Psoas muscle (tissue), 8 donors: ENCODE measurements around the gene SPRYD4. TPM values are rescaled to one million over a fixed set of nuclear protein-coding genes. Genes with fewer than 3 reads are reported as not detected.

Experiments
- ATAC-seq, 4 donors: fragments of 200-7000 bp; cut with Tn5 transposase; one replicate each; pipeline ENCODE4 v1.9.1; 2020; ENCODE audit warnings: moderate library complexity in 3 of 4, mild to moderate bottlenecking in 2 of 4
- DNase-seq, 2 donors: peaks; one replicate each; pipeline ENCODE4 v3.0.0-alpha.2; 2020
- H3K27ac ChIP-seq: fragments of 200-600 bp; one replicate; pipeline ENCODE4 v1.8.0; 2022
- H3K27me3 ChIP-seq, 3 donors: fragments of 200-600 bp in 1 of 3; one replicate each; pipeline versions ENCODE4 v1.6.1 to v1.8.0; 2013 to 2022; ENCODE audit warnings: low read length in 2 of 3, mild to moderate bottlenecking in 2 of 3, moderate library complexity in 1 of 3; ENCODE audit not compliant: insufficient read depth in 3 of 3
- H3K36me3 ChIP-seq, 2 donors: fragments of 200-600 bp in 1 of 2; one replicate each; pipeline versions ENCODE4 v1.6.1 to v1.8.0; 2013 to 2022; ENCODE audit warnings: low read depth in 1 of 2, mild to moderate bottlenecking in 1 of 2, moderate library complexity in 1 of 2; ENCODE audit not compliant: insufficient read depth in 1 of 2
- H3K4me1 ChIP-seq: fragments of 200-600 bp; one replicate; pipeline ENCODE4 v1.8.0; 2022
- H3K4me3 ChIP-seq: fragments of 200-600 bp; one replicate; pipeline ENCODE4 v1.8.0; 2022; ENCODE audit warnings: mild to moderate bottlenecking
- H3K9me3 ChIP-seq: fragments of 200-600 bp; one replicate; pipeline ENCODE4 v1.8.0; 2022
- CTCF ChIP-seq: fragments of 200-600 bp; IDR thresholded peaks from one replicate; pipeline ENCODE4 v1.8.0; 2022; ENCODE audit warnings: antibody characterized with exemption
- WGBS, 3 donors: extraction: QIAGEN DNeasy Blood & Tissue Kit; methylation state at CpG; one replicate each; pipeline versions ENCODE4 v1.1.6 to v1.1.7; 2013; 5-methylcytosine and 5-hydroxymethylcytosine counted together
- intact Hi-C, 2 donors: fragments of 100-400 bp; cut with DNase I; formaldehyde crosslinking; loops; one replicate each; pipeline versions ENCODE4 v1.11.0 to v1.14.2; 2022
- polyA plus RNA-seq, 3 donors: library from polyadenylated mRNA; stranded (reverse); fragments of 200-250 nt; gene quantifications; one replicate each; pipeline ENCODE4 v1.2.3, GENCODE V29; 2013
- total RNA-seq, 4 donors: library from RNA; stranded (reverse); fragmentation: NEBNext Ultra II Directional in 2 of 4; extraction: Animal tissue kit (Norgen Biotek cat#: 25700) in 2 of 4; gene quantifications; one replicate each; pipeline versions ENCODE4 v1.2.1 to v1.2.4, GENCODE V29; 2021 to 2023
- donor health status: healthy with polysubstance abuse.
- donor health status: DM: no; HTN: no; CAD: no; lungs with moderate emphysema.
- donor health status: Bipolar disorder and iron deficiency.
- donor health status: healthy.
- donor health status: DM: yes; HTN: yes; CAD: no.
- donor health status: DM: no; HTN: no; CAD: no.
- donor health status: DM: no; HTN: no; CAD: no.
- donor health status: DM: yes; HTN: yes; CAD: no.

Gene SPRYD4
- total and polyA plus RNA-seq, 7 donors: 1.7 to 4.6 (median 3.5) TPM

- WGBS, 3 donors: 1 to 2% (median 1%) methylated on average over 15 of the region's 15 CpGs
- TF ChIP-seq CTCF: no peak
Measured at GRCh38 chr12:56521590-56522371, 53.4 kb downstream of the SPRYD4 start, which contains the start of gene RBMS2. RBMS2 (plus strand) TSS chr12:56521820; CDS start chr12:56522024, 204 bp downstream.

GRCh38 chr12:56522411-56523193, 54.2 kb downstream of the SPRYD4 start:
- Histone ChIP-seq H3K36me3 (no peaks in the 10 kb centered on the region), H3K4me1 (no peaks in the 10 kb centered on the region), H3K4me3 (peak overlapping the region; percentile 71), H3K27me3 (no peaks in the 10 kb centered on the region), H3K27ac (peak overlapping the region; percentile 77), H3K9me3 (no peaks in the 10 kb centered on the region)
- TF ChIP-seq CTCF: no peak
- intact Hi-C loops: loop anchor here in 1 of 2 donors (5.0 kb wide), 1 partner anchor 110 kb away; the partner anchor contains the start of gene BAZ2A
- ATAC-seq (peak in 2 of 4 donors; percentile 18 to 19), DNase-seq (no peak)
- 17 to 32% (median 22%) methylated on average over 4 of the region's 4 CpGs for WGBS, 3 donors

More at GRCh38 chr12:56521590-56522371, 53.4 kb downstream of the SPRYD4 start, which contains the start of gene RBMS2:
- Histone ChIP-seq H3K27me3 (no peaks in the 10 kb centered on the region), H3K27ac (peak within 1 kb of the TSS; percentile 77), H3K36me3 (no peaks in the 10 kb centered on the region), H3K4me1 (no peaks in the 10 kb centered on the region), H3K9me3 (no peaks in the 10 kb centered on the region), H3K4me3 (peak within 1 kb of the TSS; percentile 71)
- DNase-seq: peak; percentile 73 to 83
- peak; percentile 76 to 95 (median 91) for ATAC-seq
- intact Hi-C loops: loop anchor here in 1 of 2 donors (5.0 kb wide), 1 partner anchor 111 kb away; the partner anchor contains the start of gene BAZ2A

GRCh38 chr12:56528846-56529245, 60.5 kb downstream of the SPRYD4 start:
- WGBS, 3 donors: 80 to 95% (median 92%) methylated on average over 1 of the region's 1 CpG
- no peak overlapping the region for H3K4me3 ChIP-seq
- no peak for TF ChIP-seq CTCF
- H3K27me3 ChIP-seq: no peaks in the 10 kb centered on the region
- H3K36me3 ChIP-seq: no peaks in the 10 kb centered on the region
- no peaks in the 10 kb centered on the region for H3K4me1 ChIP-seq
- ATAC-seq (no peak), DNase-seq (no peak)
- intact Hi-C loops: no loop called here
- H3K27ac ChIP-seq: no peak overlapping the region
- no peaks in the 10 kb centered on the region for H3K9me3 ChIP-seq

Other genes starting within 250 kb of the SPRYD4 start
- gene RNF41, start 246.7 kb upstream of the SPRYD4 start, total RNA-seq: 10 to 100 TPM; 22.4 to 41.7 (median 34.8) TPM
- 10 to 100 TPM; 21.9 to 54.9 (median 22.9) TPM for gene RNF41, start 246.7 kb upstream of the SPRYD4 start, polyA plus RNA-seq
- 10 to 100 TPM; 27.2 to 32.1 (median 29.8) TPM for gene NABP2, start 244.2 kb upstream of the SPRYD4 start, total RNA-seq
- 10 to 100 TPM; 27.1 to 65.7 (median 31.0) TPM for gene NABP2, start 244.2 kb upstream of the SPRYD4 start, polyA plus RNA-seq
- gene SLC39A5, start 238.5 kb upstream of the SPRYD4 start, total RNA-seq: not detected
- gene SLC39A5, start 238.5 kb upstream of the SPRYD4 start, polyA plus RNA-seq: under 1 TPM in 2 of 3 donors, not detected in 1; 0.16 to 0.23 TPM
- 10 to 100 TPM; 14.2 to 37.5 (median 21.5) TPM for gene ANKRD52, start 210.2 kb upstream of the SPRYD4 start, total RNA-seq
- gene ANKRD52, start 210.2 kb upstream of the SPRYD4 start, polyA plus RNA-seq: 10 to 100 TPM in 1 of 3 donors, 1 to 10 TPM in 2; 5.7 to 33.6 (median 6.5) TPM
- 10 to 100 TPM; 24.3 to 86.6 (median 54.7) TPM for gene COQ10A, start 201.6 kb upstream of the SPRYD4 start, total RNA-seq
- 100 to 1,000 TPM in 1 of 3 donors, 10 to 100 TPM in 2; 16.2 to 105 (median 63.5) TPM for gene COQ10A, start 201.6 kb upstream of the SPRYD4 start, polyA plus RNA-seq
- gene CS, start 168.2 kb upstream of the SPRYD4 start, total RNA-seq: 100 to 1,000 TPM; 317 to 601 (median 394) TPM
- gene CS, start 168.2 kb upstream of the SPRYD4 start, polyA plus RNA-seq: 100 to 1,000 TPM; 194 to 269 (median 216) TPM
- 10 to 100 TPM; 32.8 to 40.2 (median 33.8) TPM for gene CNPY2, start 152.6 kb upstream of the SPRYD4 start, total RNA-seq
- 10 to 100 TPM; 45.4 to 73.5 (median 65.0) TPM for gene CNPY2, start 152.6 kb upstream of the SPRYD4 start, polyA plus RNA-seq
- 10 to 100 TPM; 22.1 to 37.5 (median 28.7) TPM for gene PAN2, start 134.6 kb upstream of the SPRYD4 start, total RNA-seq
- 10 to 100 TPM; 17.3 to 28.7 (median 17.4) TPM for gene PAN2, start 134.6 kb upstream of the SPRYD4 start, polyA plus RNA-seq
- gene IL23A, start 129.7 kb upstream of the SPRYD4 start, total RNA-seq: under 1 TPM in 1 of 4 donors, not detected in 3; 0.32 TPM
- gene IL23A, start 129.7 kb upstream of the SPRYD4 start, polyA plus RNA-seq: under 1 TPM in 2 of 3 donors, not detected in 1; 0.57 to 0.68 TPM
- 10 to 100 TPM; 25.9 to 34.6 (median 30.9) TPM for gene STAT2, start 108.5 kb upstream of the SPRYD4 start, total RNA-seq
- gene STAT2, start 108.5 kb upstream of the SPRYD4 start, polyA plus RNA-seq: 10 to 100 TPM; 15.0 to 31.7 (median 15.2) TPM
- not detected for gene APOF, start 105.7 kb upstream of the SPRYD4 start, total RNA-seq
- not detected for gene APOF, start 105.7 kb upstream of the SPRYD4 start, polyA plus RNA-seq
- 1 to 10 TPM; 2.8 to 4.3 (median 3.7) TPM for gene TIMELESS, start 19.2 kb upstream of the SPRYD4 start, total RNA-seq
- gene TIMELESS, start 19.2 kb upstream of the SPRYD4 start, polyA plus RNA-seq: 1 to 10 TPM; 3.3 to 5.2 (median 4.8) TPM
- not detected for gene MIP, start 13.9 kb upstream of the SPRYD4 start, total RNA-seq
- under 1 TPM in 2 of 3 donors, not detected in 1; 0.05 to 0.13 TPM for gene MIP, start 13.9 kb upstream of the SPRYD4 start, polyA plus RNA-seq
- under 1 TPM in 1 of 4 donors, not detected in 3; 0.19 TPM for gene GLS2, start 19.6 kb downstream of the SPRYD4 start, total RNA-seq
- gene GLS2, start 19.6 kb downstream of the SPRYD4 start, polyA plus RNA-seq: under 1 TPM; 0.08 to 0.18 (median 0.11) TPM
- 10 to 100 TPM; 11.8 to 20.5 (median 14.8) TPM for gene RBMS2, start 53.2 kb downstream of the SPRYD4 start, total RNA-seq
- 1 to 10 TPM; 3.0 to 5.0 (median 3.8) TPM for gene RBMS2, start 53.2 kb downstream of the SPRYD4 start, polyA plus RNA-seq
- 10 to 100 TPM; 41.0 to 53.8 (median 47.7) TPM for gene BAZ2A, start 161.7 kb downstream of the SPRYD4 start, total RNA-seq
- 10 to 100 TPM; 10.0 to 39.4 (median 25.5) TPM for gene BAZ2A, start 161.7 kb downstream of the SPRYD4 start, polyA plus RNA-seq
- gene ATP5F1B, start 177.4 kb downstream of the SPRYD4 start, total RNA-seq: 1,000 to 10,000 TPM; 1,044 to 2,377 (median 1,300) TPM
- 1,000 to 10,000 TPM; 1,196 to 2,759 (median 1,470) TPM for gene ATP5F1B, start 177.4 kb downstream of the SPRYD4 start, polyA plus RNA-seq
- 100 to 1,000 TPM; 118 to 192 (median 148) TPM for gene PTGES3, start 219.7 kb downstream of the SPRYD4 start, total RNA-seq
- gene PTGES3, start 219.7 kb downstream of the SPRYD4 start, polyA plus RNA-seq: 100 to 1,000 TPM; 141 to 253 (median 165) TPM